Measurements from ENCODE around the gene SYNE3. TPM values are rescaled to one million over a fixed set of nuclear protein-coding genes. Genes with fewer than 3 reads are reported as not detected.
A peak's percentile ranks its signal among the peaks of the same experiment; 100 is the strongest.

SYNE3 gene
- total RNA-seq, 1 experiment from 2014 or later: 1.9 TPM

DNA sequence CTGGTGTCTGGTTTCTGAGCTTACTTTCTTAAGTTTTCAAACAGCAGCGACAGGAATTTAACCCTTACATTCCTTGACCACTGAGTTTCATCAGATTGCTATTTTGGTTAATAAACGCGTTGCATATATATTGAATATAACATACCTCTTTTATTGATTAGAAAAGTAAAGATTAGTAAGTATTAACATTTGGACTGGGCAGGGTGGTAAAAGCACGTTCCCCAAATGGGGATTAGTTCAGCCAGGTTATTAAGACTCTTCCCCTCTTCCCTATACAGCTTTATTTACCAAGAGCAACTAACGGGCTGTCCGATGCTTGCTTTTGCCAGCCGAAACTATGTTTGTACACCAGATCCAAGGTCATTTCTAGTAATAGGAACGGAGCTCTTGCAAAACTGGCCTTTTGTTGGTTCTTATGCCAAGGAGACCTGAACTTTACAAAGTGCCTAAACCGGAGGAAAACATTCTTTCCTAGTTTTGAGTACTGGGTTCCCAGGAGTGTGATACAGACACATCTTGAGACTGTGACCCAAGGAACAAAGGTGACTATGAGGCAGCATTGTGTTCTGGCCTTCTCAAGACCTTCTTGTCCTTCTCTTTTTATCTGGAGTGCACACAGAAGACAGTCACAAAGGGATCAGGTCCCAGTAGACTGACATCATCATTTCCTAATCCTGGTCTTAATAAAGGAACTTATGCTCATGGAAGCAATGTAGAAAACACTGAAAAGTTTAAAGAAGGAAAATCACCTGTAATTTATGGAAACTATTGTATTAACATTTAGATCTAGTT, 21.0 kb upstream of the SYNE3 start:
- CTCF ChIA-PET: no interaction called here
- intact Hi-C loops (cut with micrococcal nuclease; ENCODE audit: unreplicated experiment): no loop called here
- no peak overlapping the region for H3K4me3 ChIP-seq

GRCh38 chr14:95536671-95537070, 20.2 kb upstream of the SYNE3 start:
- intact Hi-C loops (cut with micrococcal nuclease; ENCODE audit: unreplicated experiment): no loop called here
- H3K36me3 ChIP-seq (ENCODE audit: low read depth): peaks cover 10% of the 10 kb centered on the region
- no peak for DNase-seq
- ChIA-PET CTCF (no interaction called here), POLR2A (ENCODE audit: unreplicated experiment) (no interaction called here)
- peaks cover 5% of the 10 kb centered on the region; the same call in 1 of the 2 replicates for H3F3A ChIP-seq (ENCODE audit: insufficient read depth, low read depth)
- H4K20me1 ChIP-seq (ENCODE audit: insufficient read depth): peaks cover 25% of the 10 kb centered on the region
- peaks cover 26% of the 10 kb centered on the region for H3K4me1 ChIP-seq (replicated peaks; ENCODE audit: insufficient read depth)
- no peaks in the 10 kb centered on the region for H3K27me3 ChIP-seq (ENCODE audit: insufficient read depth, low read depth)
- peak overlapping the region; percentile 96 for H3K4me2 ChIP-seq
- BruUV-seq (replicated peaks): no TSS peak
- no peak overlapping the region for H3K27ac ChIP-seq
- TF ChIP-seq, protein P1, sequence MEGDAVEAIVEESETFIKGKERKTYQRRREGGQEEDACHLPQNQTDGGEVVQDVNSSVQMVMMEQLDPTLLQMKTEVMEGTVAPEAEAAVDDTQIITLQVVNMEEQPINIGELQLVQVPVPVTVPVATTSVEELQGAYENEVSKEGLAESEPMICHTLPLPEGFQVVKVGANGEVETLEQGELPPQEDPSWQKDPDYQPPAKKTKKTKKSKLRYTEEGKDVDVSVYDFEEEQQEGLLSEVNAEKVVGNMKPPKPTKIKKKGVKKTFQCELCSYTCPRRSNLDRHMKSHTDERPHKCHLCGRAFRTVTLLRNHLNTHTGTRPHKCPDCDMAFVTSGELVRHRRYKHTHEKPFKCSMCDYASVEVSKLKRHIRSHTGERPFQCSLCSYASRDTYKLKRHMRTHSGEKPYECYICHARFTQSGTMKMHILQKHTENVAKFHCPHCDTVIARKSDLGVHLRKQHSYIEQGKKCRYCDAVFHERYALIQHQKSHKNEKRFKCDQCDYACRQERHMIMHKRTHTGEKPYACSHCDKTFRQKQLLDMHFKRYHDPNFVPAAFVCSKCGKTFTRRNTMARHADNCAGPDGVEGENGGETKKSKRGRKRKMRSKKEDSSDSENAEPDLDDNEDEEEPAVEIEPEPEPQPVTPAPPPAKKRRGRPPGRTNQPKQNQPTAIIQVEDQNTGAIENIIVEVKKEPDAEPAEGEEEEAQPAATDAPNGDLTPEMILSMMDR (conservative IDR thresholded peaks at IDR 0.05): no peak
- no peak for TF ChIP-seq EZH2 (IDR thresholded peaks at IDR 0.05; ENCODE audit: low read depth)
- no peaks in the 10 kb centered on the region for H3K9me3 ChIP-seq (ENCODE audit: insufficient read depth, low read depth)
- H2AFZ ChIP-seq: no peak overlapping the region
- H3K4me3 ChIP-seq: peak overlapping the region; percentile 85; the same call in 1 of the 2 replicates
- peaks cover 90% of the 10 kb centered on the region for H3K79me2 ChIP-seq (ENCODE audit: low read depth)
- no peaks in the 10 kb centered on the region for H3K9me2 ChIP-seq (ENCODE audit: insufficient read depth)

More for the DNA sequence above, 21.0 kb upstream of the SYNE3 start:
- Histone ChIP-seq H3K9me3 (ENCODE audit: insufficient read depth, low read depth) (no peaks in the 10 kb centered on the region), H3K36me3 (ENCODE audit: low read depth) (peaks cover 4% of the 10 kb centered on the region; the same call in 1 of the 2 replicates), H3K4me1 (replicated peaks; ENCODE audit: insufficient read depth) (peaks cover 17% of the 10 kb centered on the region), H4K20me1 (ENCODE audit: insufficient read depth) (peaks cover 20% of the 10 kb centered on the region), H3K79me2 (ENCODE audit: low read depth) (peaks cover 90% of the 10 kb centered on the region), H3F3A (ENCODE audit: insufficient read depth, low read depth) (no peaks in the 10 kb centered on the region), H3K27me3 (ENCODE audit: insufficient read depth, low read depth) (no peaks in the 10 kb centered on the region), H3K4me2 (peak overlapping the region; percentile 96; the same call in 1 of the 2 replicates), H3K9me2 (ENCODE audit: insufficient read depth) (no peaks in the 10 kb centered on the region), H3K27ac (no peak overlapping the region), H2AFZ (no peak overlapping the region)
- BruUV-seq (replicated peaks): no TSS peak
- POLR2A ChIA-PET (ENCODE audit: unreplicated experiment): no interaction called here
- no peak for DNase-seq
- TF ChIP-seq, protein P1 (conservative IDR thresholded peaks at IDR 0.05): no peak
- TF ChIP-seq EZH2 (IDR thresholded peaks at IDR 0.05; ENCODE audit: low read depth): no peak

DNA sequence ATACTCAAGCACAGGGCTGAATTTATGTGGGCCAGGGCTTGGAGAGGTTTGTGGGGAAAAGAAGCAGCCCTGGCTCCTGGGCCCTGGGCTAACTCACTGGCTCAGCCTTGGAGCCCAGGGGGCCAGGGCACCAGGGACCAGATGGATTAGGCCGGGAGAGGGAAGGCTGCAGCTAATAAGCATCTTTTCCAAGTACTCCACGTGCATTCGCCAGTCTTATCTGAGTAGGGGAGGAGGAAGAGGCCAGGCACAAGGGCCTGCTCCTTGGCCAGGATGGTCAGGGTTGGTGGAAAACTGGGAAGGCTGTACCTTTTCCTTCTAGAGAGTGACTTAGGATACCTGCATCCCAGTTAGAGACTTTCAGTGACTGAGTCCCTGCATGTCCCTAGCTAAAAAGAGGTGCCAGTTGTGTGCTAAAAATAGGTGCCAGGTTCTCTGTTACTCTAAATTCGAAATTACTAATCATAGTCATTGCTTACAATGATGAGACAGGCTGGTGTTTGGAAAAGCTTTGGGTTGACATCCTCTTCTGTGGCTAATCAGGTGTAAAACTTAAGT, 19.7 kb upstream of the SYNE3 start:
- H2AFZ ChIP-seq: no peak overlapping the region
- no TSS peak for BruUV-seq (replicated peaks)
- H3K36me3 ChIP-seq (ENCODE audit: low read depth): peaks cover 12% of the 10 kb centered on the region
- H3K4me2 ChIP-seq: peak overlapping the region; percentile 96
- CTCF ChIA-PET: no interaction called here
- intact Hi-C loops (cut with micrococcal nuclease; ENCODE audit: unreplicated experiment): no loop called here
- peaks cover 90% of the 10 kb centered on the region for H3K79me2 ChIP-seq (ENCODE audit: low read depth)
- H3K9me2 ChIP-seq (ENCODE audit: insufficient read depth): no peaks in the 10 kb centered on the region
- no peaks in the 10 kb centered on the region for H3K9me3 ChIP-seq (ENCODE audit: insufficient read depth, low read depth)
- peaks cover 31% of the 10 kb centered on the region for H3K4me1 ChIP-seq (replicated peaks; ENCODE audit: insufficient read depth)
- peaks cover 25% of the 10 kb centered on the region for H4K20me1 ChIP-seq (ENCODE audit: insufficient read depth)
- TF ChIP-seq, protein P1 (conservative IDR thresholded peaks at IDR 0.05): no peak
- TF ChIP-seq EZH2 (IDR thresholded peaks at IDR 0.05; ENCODE audit: low read depth): no peak
- no peaks in the 10 kb centered on the region for H3K27me3 ChIP-seq (ENCODE audit: insufficient read depth, low read depth)
- no peak overlapping the region for H3K27ac ChIP-seq
- peak overlapping the region; percentile 85 for H3K4me3 ChIP-seq
- POLR2A ChIA-PET (ENCODE audit: unreplicated experiment): interaction anchor here (0.6 kb wide), 1 partner anchor 79 kb away, joined by 3 read pairs; no protein-coding TSS in a partner anchor
- peaks cover 10% of the 10 kb centered on the region; the same call in 1 of the 2 replicates for H3F3A ChIP-seq (ENCODE audit: insufficient read depth, low read depth)
- no peak for DNase-seq
